ENCODE data around the gene INO80.
"Not testable (repeated sequence)": the region's sequence is repeated elsewhere in the genome, so short reads cannot be mapped to it uniquely, and the experiment has no call there.

- not testable (repeated sequence) for TF ChIP-seq CTCF (conservative IDR thresholded peaks at IDR 0.05; ENCODE audit: low read length); EZH2phosphoT487 (IDR thresholded peaks at IDR 0.05; ENCODE audit: borderline replicate concordance)
Observed at GRCh38 chr15:40962317-40962716, 153.8 kb downstream of the INO80 start.

Measured in Loucy (cell line).